ENCODE measurements around the gene ANKRD36B.
"Not testable (repeated sequence)": the region's sequence is repeated elsewhere in the genome, so short reads cannot be mapped to it uniquely, and the experiment has no call there.

ANKRD36B gene

GRCh38 chr2:97546711-97547110 is 43.0 kb downstream of the ANKRD36B start:
- no peaks in the 10 kb centered on the region for H3K9me3 ChIP-seq (ENCODE audit: severe bottlenecking)
- no peaks in the 10 kb centered on the region for H3K36me3 ChIP-seq
- no peak overlapping the region for H3K27ac ChIP-seq
- no peak overlapping the region for H3K4me3 ChIP-seq (ENCODE audit: low read depth, low read length)
- DNase-seq = no peak
- TF ChIP-seq, protein P1, sequence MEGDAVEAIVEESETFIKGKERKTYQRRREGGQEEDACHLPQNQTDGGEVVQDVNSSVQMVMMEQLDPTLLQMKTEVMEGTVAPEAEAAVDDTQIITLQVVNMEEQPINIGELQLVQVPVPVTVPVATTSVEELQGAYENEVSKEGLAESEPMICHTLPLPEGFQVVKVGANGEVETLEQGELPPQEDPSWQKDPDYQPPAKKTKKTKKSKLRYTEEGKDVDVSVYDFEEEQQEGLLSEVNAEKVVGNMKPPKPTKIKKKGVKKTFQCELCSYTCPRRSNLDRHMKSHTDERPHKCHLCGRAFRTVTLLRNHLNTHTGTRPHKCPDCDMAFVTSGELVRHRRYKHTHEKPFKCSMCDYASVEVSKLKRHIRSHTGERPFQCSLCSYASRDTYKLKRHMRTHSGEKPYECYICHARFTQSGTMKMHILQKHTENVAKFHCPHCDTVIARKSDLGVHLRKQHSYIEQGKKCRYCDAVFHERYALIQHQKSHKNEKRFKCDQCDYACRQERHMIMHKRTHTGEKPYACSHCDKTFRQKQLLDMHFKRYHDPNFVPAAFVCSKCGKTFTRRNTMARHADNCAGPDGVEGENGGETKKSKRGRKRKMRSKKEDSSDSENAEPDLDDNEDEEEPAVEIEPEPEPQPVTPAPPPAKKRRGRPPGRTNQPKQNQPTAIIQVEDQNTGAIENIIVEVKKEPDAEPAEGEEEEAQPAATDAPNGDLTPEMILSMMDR (IDR thresholded peaks at IDR 0.05; ENCODE audit: low read depth, low read length) = no peak
- H3K27me3 ChIP-seq (ENCODE audit: insufficient read depth, low read depth, severe bottlenecking) = no peaks in the 10 kb centered on the region

GRCh38 chr2:97544911-97545310 is 44.8 kb downstream of the ANKRD36B start:
- H3K36me3 ChIP-seq; H3K4me3 ChIP-seq (ENCODE audit: low read depth, low read length); H3K27me3 ChIP-seq (ENCODE audit: insufficient read depth, low read depth, severe bottlenecking); DNase-seq; H3K9me3 ChIP-seq (ENCODE audit: severe bottlenecking); H3K27ac ChIP-seq: not testable (repeated sequence)

GRCh38 chr2:97525904-97526303 is 63.8 kb downstream of the ANKRD36B start:
- H3K27ac ChIP-seq; H3K9me3 ChIP-seq (ENCODE audit: severe bottlenecking): not testable (repeated sequence)

DNA sequence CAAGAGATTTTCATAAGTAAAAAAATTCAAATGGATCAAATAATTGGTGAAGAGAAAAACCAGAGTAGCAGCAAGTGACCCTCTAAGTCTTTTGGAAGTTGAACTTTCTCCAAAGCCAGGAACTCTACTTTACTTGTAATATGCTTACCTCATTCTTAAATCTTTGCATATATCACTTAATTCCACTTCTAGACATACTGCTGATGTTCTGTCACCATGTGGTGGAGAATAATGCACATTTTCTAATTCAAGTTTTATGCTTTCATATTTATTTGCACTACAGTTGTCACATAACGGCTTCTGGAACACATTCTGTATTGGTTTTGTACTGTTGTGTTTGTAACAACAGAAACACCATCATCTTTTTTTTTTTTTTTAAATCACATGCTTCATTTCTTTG is 65.9 kb downstream of the ANKRD36B start:
- H3K36me3 ChIP-seq; H3K4me3 ChIP-seq (ENCODE audit: low read depth, low read length); H3K27me3 ChIP-seq (ENCODE audit: insufficient read depth, low read depth, severe bottlenecking): not testable (repeated sequence)

More at GRCh38 chr2:97525904-97526303, 63.8 kb downstream of the ANKRD36B start:
- not testable (repeated sequence) for H3K4me3 ChIP-seq (ENCODE audit: low read depth, low read length); DNase-seq; H3K36me3 ChIP-seq; H3K27me3 ChIP-seq (ENCODE audit: insufficient read depth, low read depth, severe bottlenecking)

GRCh38 chr2:97522916-97523555 is 66.6 kb downstream of the ANKRD36B start:
- H3K9me3 ChIP-seq (ENCODE audit: severe bottlenecking); DNase-seq; H3K27ac ChIP-seq; H3K27me3 ChIP-seq (ENCODE audit: insufficient read depth, low read depth, severe bottlenecking); H3K36me3 ChIP-seq; H3K4me3 ChIP-seq (ENCODE audit: low read depth, low read length): not testable (repeated sequence)

More for the DNA sequence above, 65.9 kb downstream of the ANKRD36B start:
- not testable (repeated sequence) for DNase-seq; H3K27ac ChIP-seq; H3K9me3 ChIP-seq (ENCODE audit: severe bottlenecking)

GRCh38 chr2:97495651-97496050 is 94.0 kb downstream of the ANKRD36B start:
- H3K27me3 ChIP-seq (ENCODE audit: insufficient read depth, low read depth, severe bottlenecking); H3K36me3 ChIP-seq; DNase-seq; H3K4me3 ChIP-seq (ENCODE audit: low read depth, low read length); H3K27ac ChIP-seq; H3K9me3 ChIP-seq (ENCODE audit: severe bottlenecking): not testable (repeated sequence)

DNA sequence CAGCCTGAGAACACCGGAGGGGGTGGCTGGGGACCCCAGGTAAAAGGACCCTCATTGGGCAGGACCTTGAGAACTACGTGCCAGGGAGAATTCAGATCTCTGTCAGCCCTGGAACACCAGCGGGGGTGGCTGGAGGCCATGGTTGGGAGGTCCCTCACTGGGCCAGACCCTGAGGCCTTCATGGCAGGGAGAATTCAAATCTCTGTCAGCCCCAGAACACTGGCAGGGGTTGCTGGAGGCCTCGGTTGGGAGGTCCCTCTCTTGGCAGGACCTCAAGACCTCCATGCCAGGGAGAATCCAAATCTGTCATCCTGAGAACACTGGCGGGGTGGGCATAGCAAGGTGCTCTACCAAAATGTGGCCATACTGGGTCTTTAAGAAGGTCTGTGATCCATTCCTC is 99.5 kb downstream of the ANKRD36B start:
- H3K36me3 ChIP-seq; H3K27me3 ChIP-seq (ENCODE audit: insufficient read depth, low read depth, severe bottlenecking): not testable (repeated sequence)
- DNase-seq = peak; percentile 5

More for the DNA sequence above, 99.5 kb downstream of the ANKRD36B start:
- H3K9me3 ChIP-seq (ENCODE audit: severe bottlenecking); H3K27ac ChIP-seq; H3K4me3 ChIP-seq (ENCODE audit: low read depth, low read length): not testable (repeated sequence)
